HepG2 (cell line): Measurements from ENCODE around the gene KMT2A. TPM values are rescaled to one million over a fixed set of nuclear protein-coding genes. Genes with fewer than 3 reads are reported as not detected.

Experiments
- CCDC6 ChIP-seq: sonication (generic); formaldehyde crosslinking; IDR thresholded peaks from 2 replicates; pipeline ENCODE4 v1.8.1; 2022; ENCODE audit warnings: mild to moderate bottlenecking, missing genetic modification reagents, moderate library complexity
- CREB1 ChIP-seq, 2 experiments: fragments of 450-650 bp in 1 of 2; IDR thresholded peaks; 2 replicates each; pipeline ENCODE4 v1.6.1; 2016 to 2017; ENCODE audit warnings: control low read depth in 1 of 2, mild to moderate bottlenecking in 1 of 2, missing compliant biosample characterization in 1 of 2, missing genetic modification characterization in 1 of 2
- ETS1 ChIP-seq: sonication (generic); formaldehyde crosslinking; IDR thresholded peaks from 2 replicates; pipeline ENCODE4 v1.4.0; 2020; ENCODE audit warnings: missing genetic modification reagents
- IRF9 ChIP-seq: sonication (generic); formaldehyde crosslinking; IDR thresholded peaks from 2 replicates; pipeline ENCODE4 v1.8.0; 2022; ENCODE audit warnings: missing genetic modification reagents, mild to moderate bottlenecking, borderline replicate concordance
- KIAA2018 ChIP-seq: sonication (generic); formaldehyde crosslinking; IDR thresholded peaks from 2 replicates; pipeline ENCODE4 v1.5.0; 2020; ENCODE audit warnings: mild to moderate bottlenecking, missing genetic modification reagents, borderline replicate concordance
- ZBTB38 ChIP-seq: sonication (generic); formaldehyde crosslinking; IDR thresholded peaks from 2 replicates; pipeline ENCODE4 v1.5.1; 2020; ENCODE audit warnings: mild to moderate bottlenecking, missing genetic modification reagents
- ZNF264 ChIP-seq: sonication (generic); formaldehyde crosslinking; IDR thresholded peaks from 2 replicates; pipeline ENCODE4 v1.4.0; 2020; ENCODE audit warnings: missing genetic modification reagents
- ZNF274 ChIP-seq: sonication (generic); formaldehyde crosslinking; IDR thresholded peaks from 2 replicates; pipeline ENCODE4 v1.5.1; 2020; ENCODE audit warnings: mild to moderate bottlenecking, missing genetic modification reagents
- ZNF597 ChIP-seq: sonication (generic); formaldehyde crosslinking; IDR thresholded peaks from 2 replicates; pipeline ENCODE4 v1.5.0; 2020; ENCODE audit warnings: missing genetic modification reagents
- polyA plus RNA-seq, 8 experiments: library from polyadenylated mRNA; depleted of rRNA in 3 of 8; stranded (reverse) in 7 of 8; unstranded in 1 of 8; fragments of >200 nt; fragmentation: Illumina TruSeq in 4 of 8; extraction: Trizol in 4 of 8; gene quantifications; 2 replicates each; pipeline versions ENCODE4 v1.2.1 to v1.2.3, GENCODE V29; 2011 to 2016; ENCODE audit warnings: low read depth in 4 of 8, missing spikeins in 1 of 8, mixed read lengths in 1 of 8; ENCODE audit not compliant: insufficient read depth in 1 of 8
- total RNA-seq, 5 experiments: library from RNA; depleted of rRNA; stranded (reverse); fragments of >200 nt; fragmentation: Illumina TruSeq; extraction: Trizol; gene quantifications; 2 replicates each; pipeline ENCODE4 v1.2.3, GENCODE V29; 2016; ENCODE audit warnings: low read depth in 1 of 5
- TF ChIP-seq, protein P1 (sequence below): sonication (generic); formaldehyde crosslinking; IDR thresholded peaks from 2 replicates; pipeline ENCODE4 v1.5.0; 2020; ENCODE audit warnings: missing genetic modification reagents, mild to moderate bottlenecking, borderline replicate concordance
- TF ChIP-seq, protein P2 (sequence below): sonication (generic); formaldehyde crosslinking; IDR thresholded peaks from 2 replicates; pipeline ENCODE4 v1.9.0; 2022; ENCODE audit warnings: low read depth, missing genetic modification reagents
- TF ChIP-seq, protein P3 (sequence below): sonication (generic); formaldehyde crosslinking; IDR thresholded peaks from 2 replicates; pipeline ENCODE4 v1.4.0; 2020; ENCODE audit warnings: mild to moderate bottlenecking, missing genetic modification reagents

The KMT2A gene
- total and polyA plus RNA-seq, 2 of the 13 experiments (the other 11 are each of a cell fraction or from before 2014, with no cell fraction given) = 12.4 to 20.0 TPM

DNA sequence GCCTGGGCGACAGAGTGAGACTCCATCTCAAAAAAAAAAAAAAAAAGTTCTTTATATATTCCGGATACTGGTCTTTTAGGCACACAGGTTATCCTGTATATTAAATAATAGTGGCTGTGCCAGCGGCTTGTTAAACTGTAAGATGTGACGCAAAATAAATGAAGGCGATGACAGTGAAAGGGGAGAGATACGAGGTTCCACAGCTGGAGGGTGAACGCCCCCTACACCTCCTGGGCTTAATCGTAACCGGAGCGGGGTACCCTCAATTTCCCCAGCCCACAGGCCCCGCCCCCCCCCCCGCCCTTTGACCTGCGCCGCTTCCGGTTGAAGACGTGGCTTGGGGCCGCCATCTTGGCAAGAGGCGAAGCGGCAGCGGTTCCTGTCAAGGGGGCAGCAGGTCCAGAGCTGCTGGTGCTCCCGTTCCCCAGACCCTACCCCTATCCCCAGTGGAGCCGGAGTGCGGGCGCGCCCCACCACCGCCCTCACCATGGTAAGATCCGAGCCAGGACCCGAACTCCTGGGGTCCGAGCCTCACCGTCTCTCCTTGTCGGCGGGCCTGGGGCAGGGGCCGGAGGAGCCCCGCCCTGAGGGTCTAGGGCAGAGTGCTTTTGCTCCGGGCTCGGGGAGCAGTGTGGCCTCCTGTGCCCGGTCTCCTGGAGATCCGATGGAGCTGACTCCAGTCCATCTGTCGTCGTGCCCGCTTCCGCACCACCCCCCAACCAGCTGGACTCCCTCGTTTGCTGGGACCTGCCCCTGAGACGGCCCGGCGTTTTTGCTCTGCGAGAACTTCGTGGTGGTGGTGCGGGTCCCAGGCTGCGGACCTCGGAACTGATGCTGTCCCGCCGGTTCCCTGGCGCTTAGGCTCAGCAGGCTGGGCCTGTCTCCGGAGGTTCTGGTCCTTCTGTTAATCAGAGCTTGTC, 136.0 kb downstream of the KMT2A start, which contains the start of gene ARCN1 (continued):
- TF ChIP-seq KIAA2018 (CRISPR knock-in tag) = no peak
- TF ChIP-seq CREB1 (IDR thresholded peaks at IDR 0.05) = no peak
- TF ChIP-seq CREB1 (CRISPR knock-in tag; IDR thresholded peaks at IDR 0.05) = no peak
- TF ChIP-seq ZNF274 (CRISPR knock-in tag) = peak; percentile 32; the same call in 1 of the 2 replicates
- TF ChIP-seq, protein P1, sequence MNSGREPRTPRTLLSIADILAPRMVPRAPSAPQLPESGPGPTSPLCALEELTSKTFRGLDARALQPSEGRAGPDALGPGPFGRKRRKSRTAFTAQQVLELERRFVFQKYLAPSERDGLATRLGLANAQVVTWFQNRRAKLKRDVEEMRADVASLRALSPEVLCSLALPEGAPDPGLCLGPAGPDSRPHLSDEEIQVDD (CRISPR knock-in tag) = 0 out of 2 replicates have a peak, but pooled peaks have one; percentile 21
- TF ChIP-seq ZBTB38 (CRISPR knock-in tag) = no peak
- TF ChIP-seq, protein P2, sequence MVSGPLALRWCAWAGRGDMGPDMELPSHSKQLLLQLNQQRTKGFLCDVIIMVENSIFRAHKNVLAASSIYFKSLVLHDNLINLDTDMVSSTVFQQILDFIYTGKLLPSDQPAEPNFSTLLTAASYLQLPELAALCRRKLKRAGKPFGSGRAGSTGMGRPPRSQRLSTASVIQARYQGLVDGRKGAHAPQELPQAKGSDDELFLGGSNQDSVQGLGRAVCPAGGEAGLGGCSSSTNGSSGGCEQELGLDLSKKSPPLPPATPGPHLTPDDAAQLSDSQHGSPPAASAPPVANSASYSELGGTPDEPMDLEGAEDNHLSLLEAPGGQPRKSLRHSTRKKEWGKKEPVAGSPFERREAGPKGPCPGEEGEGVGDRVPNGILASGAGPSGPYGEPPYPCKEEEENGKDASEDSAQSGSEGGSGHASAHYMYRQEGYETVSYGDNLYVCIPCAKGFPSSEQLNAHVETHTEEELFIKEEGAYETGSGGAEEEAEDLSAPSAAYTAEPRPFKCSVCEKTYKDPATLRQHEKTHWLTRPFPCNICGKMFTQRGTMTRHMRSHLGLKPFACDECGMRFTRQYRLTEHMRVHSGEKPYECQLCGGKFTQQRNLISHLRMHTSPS (CRISPR knock-in tag) = no peak
- no peak for TF ChIP-seq ZNF597 (CRISPR knock-in tag)
- peak; percentile 70; the same call in 1 of the 2 replicates for TF ChIP-seq CCDC6 (CRISPR knock-in tag)
- TF ChIP-seq IRF9 = peak; percentile 77; the same call in 1 of the 2 replicates
- no peak for TF ChIP-seq ZNF264 (CRISPR knock-in tag)
- no peak for TF ChIP-seq ETS1 (CRISPR knock-in tag)
- TF ChIP-seq, protein P3, sequence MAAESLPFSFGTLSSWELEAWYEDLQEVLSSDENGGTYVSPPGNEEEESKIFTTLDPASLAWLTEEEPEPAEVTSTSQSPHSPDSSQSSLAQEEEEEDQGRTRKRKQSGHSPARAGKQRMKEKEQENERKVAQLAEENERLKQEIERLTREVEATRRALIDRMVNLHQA (CRISPR knock-in tag) = no peak
